BJ (cell line): ENCODE measurements around the gene UTY. TPM values are rescaled to one million over a fixed set of nuclear protein-coding genes. Genes with fewer than 3 reads are reported as not detected.

ENCODE experiments used
- CTCF ChIA-PET: fragments of 350-600 bp; formaldehyde crosslinking; extraction: SDS; loops from one replicate; lab custom pipeline; 2021; ENCODE audit warnings: antibody characterized with exemption, inconsistent platforms; lab: Yijun Ruan, JAX
- POLR2A ChIA-PET: fragments of 300-600 bp; sonication (Branson Sonifier 250); formaldehyde crosslinking; extraction: SDS; loops from one replicate; lab custom pipeline; 2021; ENCODE audit warnings: antibody characterized with exemption; lab: Charles Lee
- DNase-seq: peaks from one replicate; pipeline ENCODE4 v3.0.0-alpha.2; 2011; ENCODE audit warnings: low read depth
- H3K27me3 ChIP-seq: 2 replicates; pipeline ENCODE4 v1.6.0; 2011; ENCODE audit warnings: low read length; ENCODE audit not compliant: control insufficient read depth, insufficient read depth
- H3K36me3 ChIP-seq: 2 replicates; pipeline ENCODE4 v1.5.1; 2011; ENCODE audit warnings: low read length; ENCODE audit not compliant: control insufficient read depth, insufficient read depth
- H3K4me3 ChIP-seq: 2 replicates; pipeline ENCODE4 v1.5.1; 2011; ENCODE audit warnings: low read depth, mild to moderate bottlenecking, control low read depth, low read length
- polyA minus RNA-seq: library from RNA; depleted of rRNA, polyadenylated mRNA; stranded (reverse); fragments of >200 nt; gene quantifications from 2 replicates; pipeline ENCODE4 v1.2.3, GENCODE V29; 2011; rRNA and poly(A)+ RNA removed
- polyA plus RNA-seq: library from polyadenylated mRNA; depleted of rRNA; stranded (reverse); fragments of >200 nt; gene quantifications from 2 replicates; pipeline ENCODE4 v1.2.3, GENCODE V29; 2011; rRNA removed
- TF ChIP-seq, protein P1 (sequence below): IDR thresholded peaks from 2 replicates; pipeline ENCODE4 v1.5.1; 2011; ENCODE audit warnings: low read depth, mild to moderate bottlenecking, control low read depth, inconsistent platforms, low read length, moderate library complexity; ENCODE audit not compliant: insufficient read depth

Gene UTY
- 5.8 and 9.2 TPM in 2 replicates for polyA plus RNA-seq
- polyA minus RNA-seq = 18.9 and 30.2 TPM in 2 replicates

DNA sequence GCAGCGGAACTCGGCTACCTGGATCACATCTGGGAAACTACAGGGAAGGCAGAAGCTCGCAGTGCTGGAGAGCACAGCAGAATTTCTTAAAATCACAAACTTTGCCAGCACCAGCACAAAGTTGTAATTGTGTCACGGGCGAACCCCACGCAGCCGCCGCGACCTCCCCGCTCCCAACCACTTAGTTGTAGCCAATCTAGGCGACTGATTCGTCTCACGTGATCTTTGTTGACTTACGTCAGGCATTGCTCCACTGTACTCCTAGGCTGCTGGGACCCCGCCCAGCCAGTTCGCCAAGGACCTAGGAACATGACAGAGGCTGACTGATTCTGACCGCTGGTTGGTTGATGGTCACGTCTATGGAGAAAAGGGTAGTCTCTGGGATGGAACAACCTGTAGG, at the start of gene UTY:
Gene UTY, minus strand, starts transcription at position 206 of the 400 bp plus-strand sequence. CDS start 368 bp downstream, outside the sequence.
- Histone ChIP-seq H3K4me3 (peak within 1 kb of the TSS; percentile 86), H3K36me3 (no peaks in the 10 kb centered on the region), H3K27me3 (no peaks in the 10 kb centered on the region)
- POLR2A ChIA-PET = no interaction called here
- TF ChIP-seq, protein P1, sequence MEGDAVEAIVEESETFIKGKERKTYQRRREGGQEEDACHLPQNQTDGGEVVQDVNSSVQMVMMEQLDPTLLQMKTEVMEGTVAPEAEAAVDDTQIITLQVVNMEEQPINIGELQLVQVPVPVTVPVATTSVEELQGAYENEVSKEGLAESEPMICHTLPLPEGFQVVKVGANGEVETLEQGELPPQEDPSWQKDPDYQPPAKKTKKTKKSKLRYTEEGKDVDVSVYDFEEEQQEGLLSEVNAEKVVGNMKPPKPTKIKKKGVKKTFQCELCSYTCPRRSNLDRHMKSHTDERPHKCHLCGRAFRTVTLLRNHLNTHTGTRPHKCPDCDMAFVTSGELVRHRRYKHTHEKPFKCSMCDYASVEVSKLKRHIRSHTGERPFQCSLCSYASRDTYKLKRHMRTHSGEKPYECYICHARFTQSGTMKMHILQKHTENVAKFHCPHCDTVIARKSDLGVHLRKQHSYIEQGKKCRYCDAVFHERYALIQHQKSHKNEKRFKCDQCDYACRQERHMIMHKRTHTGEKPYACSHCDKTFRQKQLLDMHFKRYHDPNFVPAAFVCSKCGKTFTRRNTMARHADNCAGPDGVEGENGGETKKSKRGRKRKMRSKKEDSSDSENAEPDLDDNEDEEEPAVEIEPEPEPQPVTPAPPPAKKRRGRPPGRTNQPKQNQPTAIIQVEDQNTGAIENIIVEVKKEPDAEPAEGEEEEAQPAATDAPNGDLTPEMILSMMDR = no peak
- CTCF ChIA-PET = no interaction called here
- DNase-seq = peak; percentile 68

DNA sequence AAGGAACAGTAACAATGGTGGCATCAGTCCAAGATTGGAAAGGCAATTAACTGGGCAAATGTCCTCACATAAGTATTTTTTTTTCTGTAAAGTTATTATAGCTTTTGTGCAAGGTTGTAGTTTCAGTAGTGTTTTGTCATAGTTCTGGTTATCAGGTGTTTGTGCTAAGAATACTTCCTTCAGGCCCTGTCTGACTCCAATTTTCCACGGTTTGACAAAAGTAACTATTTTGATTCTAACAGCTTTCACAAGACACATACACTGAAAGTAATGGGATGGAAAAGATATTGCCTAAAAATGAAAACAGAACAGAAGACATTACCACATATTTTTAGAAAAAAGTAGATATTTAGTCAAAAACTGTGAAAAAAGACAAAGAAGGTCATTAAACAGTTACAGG, 40.6 kb upstream of the UTY start:
- DNase-seq = no peak
- Histone ChIP-seq H3K36me3 (no peaks in the 10 kb centered on the region), H3K4me3 (no peak overlapping the region), H3K27me3 (no peaks in the 10 kb centered on the region)
- ChIA-PET POLR2A (no interaction called here), CTCF (no interaction called here)
- TF ChIP-seq, protein P1 = no peak

DNA sequence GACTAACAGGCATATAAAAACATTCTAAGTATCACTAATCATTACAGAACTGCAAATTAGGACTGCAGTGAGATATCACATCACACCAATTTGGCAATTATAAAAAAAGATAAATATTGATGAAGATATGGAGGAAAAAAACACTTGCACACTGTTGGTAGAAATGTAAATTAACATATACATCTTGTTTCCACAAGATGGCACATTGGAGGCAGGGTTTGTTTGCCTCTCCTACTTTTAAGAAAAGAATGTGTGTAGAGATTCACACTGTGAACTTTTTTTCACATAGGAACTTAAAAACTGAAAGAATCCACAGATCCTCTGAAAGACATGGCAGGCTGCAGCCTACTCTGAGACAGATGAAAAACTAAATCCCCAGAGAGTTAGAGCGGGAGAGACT, 21.4 kb upstream of the UTY start:
- ChIA-PET CTCF (no interaction called here), POLR2A (no interaction called here)
- TF ChIP-seq, protein P1 = no peak
- no peak for DNase-seq
- H3K27me3 ChIP-seq = no peaks in the 10 kb centered on the region
- no peaks in the 10 kb centered on the region for H3K36me3 ChIP-seq
- no peak overlapping the region for H3K4me3 ChIP-seq

DNA sequence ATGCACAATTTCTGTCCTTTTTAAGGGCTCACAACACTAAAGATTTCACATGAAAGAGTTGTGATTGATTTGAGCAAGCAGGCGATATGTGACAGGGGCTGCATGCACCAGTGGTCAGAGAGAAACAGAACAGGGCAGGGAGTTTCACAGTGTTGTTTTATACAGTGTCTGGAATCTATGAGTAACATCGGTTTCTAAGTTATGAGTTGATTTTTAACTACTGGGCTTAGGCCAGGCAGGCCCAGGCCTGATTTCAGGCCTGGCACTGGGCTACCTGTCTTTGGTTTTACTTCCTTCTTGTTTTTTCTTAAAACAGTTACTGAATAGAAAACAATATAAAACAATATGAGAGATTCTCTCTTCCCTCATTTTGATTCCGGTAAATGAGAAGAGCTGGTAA, 13.9 kb upstream of the UTY start:
- TF ChIP-seq, protein P1 = no peak
- POLR2A ChIA-PET = no interaction called here
- DNase-seq = no peak
- H3K4me3 ChIP-seq = no peak overlapping the region
- CTCF ChIA-PET = no interaction called here
- H3K27me3 ChIP-seq = no peaks in the 10 kb centered on the region
- H3K36me3 ChIP-seq = no peaks in the 10 kb centered on the region

DNA sequence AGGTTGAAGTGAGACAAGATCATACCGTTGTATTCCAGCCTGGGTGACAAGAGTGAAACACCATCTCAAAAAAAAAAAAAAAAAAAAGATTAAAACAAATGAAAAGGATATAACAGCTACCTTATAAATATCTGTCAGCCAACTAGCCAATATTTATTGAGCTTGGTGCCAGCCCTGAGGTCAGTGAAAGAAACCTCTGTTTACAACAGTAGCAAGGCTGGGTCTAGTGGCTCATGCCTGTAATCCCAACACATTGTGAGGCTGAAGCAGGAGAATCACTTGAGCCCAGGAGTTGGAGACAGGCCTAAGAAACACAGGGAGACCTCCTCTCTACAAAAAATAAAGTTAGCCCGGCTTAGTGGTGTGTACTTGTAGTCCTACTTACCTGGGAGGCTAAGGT, 12.6 kb upstream of the UTY start:
- no peaks in the 10 kb centered on the region for H3K36me3 ChIP-seq
- H3K4me3 ChIP-seq = no peak overlapping the region
- DNase-seq = no peak
- POLR2A ChIA-PET = interaction anchor here (0.6 kb wide), 1 partner anchor 635 kb away, joined by 4 read pairs; no protein-coding TSS in a partner anchor
- TF ChIP-seq, protein P1 = no peak
- CTCF ChIA-PET = no interaction called here
- no peaks in the 10 kb centered on the region for H3K27me3 ChIP-seq
